ENCODE data around the gene ACBD6.

GRCh38 chr1:180265201-180265600 is 237.2 kb downstream of the ACBD6 start:
- TF ChIP-seq CTCF (IDR thresholded peaks at IDR 0.05) (no peak), EZH2 (IDR thresholded peaks at IDR 0.05; ENCODE audit: borderline replicate concordance, insufficient read depth, low read depth, low read length, poor library complexity, severe bottlenecking) (no peak)

All from B cell (primary cell).